HG02973 (cell line): ENCODE results near the gene TMEM201.
A peak's percentile ranks its signal among the peaks of the same experiment; 100 is the strongest.
"Not testable (repeated sequence)": the region's sequence is repeated elsewhere in the genome, so short reads cannot be mapped to it uniquely, and the experiment has no call there.

ENCODE experiments used
- ATAC-seq: cut with Tn5 transposase; IDR thresholded peaks from one replicate; pipeline ENCODE4 v1.9.1; 2021; ENCODE audit warnings: moderate library complexity; ENCODE audit not compliant: unreplicated experiment

Gene TMEM201

GRCh38 chr1:9588551-9589143 is at the start of gene TMEM201:
TMEM201 (plus strand) TSS chr1:9588911; CDS start chr1:9588931, 20 bp downstream.
- peak; percentile 69 for ATAC-seq

- ATAC-seq: peak; percentile 93
These were observed 49.4 kb upstream of the TMEM201 start, which contains the start of gene SLC25A33 for GRCh38 chr1:9539165-9539828. SLC25A33 (plus strand) TSS chr1:9539465; CDS start chr1:9539692, 227 bp downstream.

- ATAC-seq: peak; percentile 36
These were observed 48.7 kb upstream of the TMEM201 start for GRCh38 chr1:9539829-9540550.

GRCh38 chr1:9542430-9542829 is 46.3 kb upstream of the TMEM201 start:
- no peak for ATAC-seq

- ATAC-seq: no peak
These were observed 43.8 kb upstream of the TMEM201 start for GRCh38 chr1:9544926-9545325.

GRCh38 chr1:9549955-9550546 is 38.7 kb upstream of the TMEM201 start:
- ATAC-seq: no peak

GRCh38 chr1:9551984-9552383 is 36.7 kb upstream of the TMEM201 start:
- ATAC-seq: no peak

GRCh38 chr1:9553736-9554144 is 35.0 kb upstream of the TMEM201 start:
- ATAC-seq: no peak

- ATAC-seq: no peak
These were observed 32.8 kb upstream of the TMEM201 start for GRCh38 chr1:9555942-9556341.

GRCh38 chr1:9557624-9558023 is 31.1 kb upstream of the TMEM201 start:
- no peak for ATAC-seq

- ATAC-seq: no peak
These were observed 30.3 kb upstream of the TMEM201 start for GRCh38 chr1:9558271-9558945.

- no peak for ATAC-seq
These were observed 29.7 kb upstream of the TMEM201 start for GRCh38 chr1:9558946-9559545.

- no peak for ATAC-seq
These were observed 29.0 kb upstream of the TMEM201 start for GRCh38 chr1:9559673-9560072.

- ATAC-seq: not testable (repeated sequence)
These were observed 28.6 kb upstream of the TMEM201 start for GRCh38 chr1:9560090-9560489.

GRCh38 chr1:9561429-9561828 is 27.3 kb upstream of the TMEM201 start:
- ATAC-seq: no peak

GRCh38 chr1:9569267-9569666 is 19.4 kb upstream of the TMEM201 start:
- no peak for ATAC-seq

GRCh38 chr1:9570886-9571529 is 17.7 kb upstream of the TMEM201 start:
- ATAC-seq: not testable (repeated sequence)

- ATAC-seq: no peak
These were observed 15.0 kb upstream of the TMEM201 start for GRCh38 chr1:9573723-9574122.

- ATAC-seq: no peak
These were observed 13.2 kb upstream of the TMEM201 start for GRCh38 chr1:9575486-9575885.

- no peak for ATAC-seq
These were observed 11.8 kb upstream of the TMEM201 start for GRCh38 chr1:9576903-9577302.
